HG03432 (cell line): ENCODE data around the gene C2orf81.
A peak's percentile ranks its signal among the peaks of the same experiment; 100 is the strongest.
"Not testable (repeated sequence)": the region's sequence is repeated elsewhere in the genome, so short reads cannot be mapped to it uniquely, and the experiment has no call there.

Experiments used
- ATAC-seq: cut with Tn5 transposase; IDR thresholded peaks from one replicate; pipeline ENCODE4 v1.9.1; 2021; ENCODE audit warnings: mild to moderate bottlenecking, moderate library complexity; ENCODE audit not compliant: unreplicated experiment

The C2orf81 gene

DNA sequence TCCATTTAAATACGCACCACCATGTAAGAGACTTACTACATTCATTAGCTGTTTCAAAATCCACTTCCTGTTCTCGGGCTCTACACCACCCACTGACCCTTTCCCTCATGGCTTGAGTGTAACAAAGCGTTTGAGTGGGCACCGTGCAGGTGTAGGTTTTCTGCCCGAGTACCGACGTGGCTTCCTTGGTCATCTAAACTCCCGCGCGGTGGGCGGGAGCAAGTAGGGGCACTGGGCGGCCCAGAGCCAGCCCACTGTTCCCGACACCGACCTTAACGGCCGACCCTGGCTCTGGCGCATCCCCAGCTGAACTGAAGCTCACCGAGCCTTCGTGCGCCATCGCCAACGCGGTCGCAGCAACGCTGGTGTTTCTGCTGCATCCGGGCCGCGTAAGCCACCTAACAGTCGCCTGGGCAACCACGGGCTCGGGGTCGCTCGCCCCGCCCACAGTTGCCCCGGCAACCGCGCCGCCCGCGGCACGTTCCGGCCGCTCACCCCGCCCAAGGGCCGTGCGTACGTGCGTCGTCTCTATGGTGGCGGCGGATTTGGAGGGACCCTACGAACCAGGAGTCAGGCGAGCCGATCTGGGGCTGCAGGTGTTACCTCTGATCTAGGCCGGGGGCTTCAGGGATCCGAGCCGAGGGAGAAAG, at the start of gene C2orf81, which contains the start of gene WDR54:
C2orf81 (minus strand) TSS at position 399 of the 650 bp plus-strand sequence; CDS start at position 340, 59 bp downstream.
WDR54 (plus strand) TSS at position 510 of the 650 bp plus-strand sequence. CDS start 424 bp downstream, outside the sequence.
- ATAC-seq, result peak; percentile 96

DNA sequence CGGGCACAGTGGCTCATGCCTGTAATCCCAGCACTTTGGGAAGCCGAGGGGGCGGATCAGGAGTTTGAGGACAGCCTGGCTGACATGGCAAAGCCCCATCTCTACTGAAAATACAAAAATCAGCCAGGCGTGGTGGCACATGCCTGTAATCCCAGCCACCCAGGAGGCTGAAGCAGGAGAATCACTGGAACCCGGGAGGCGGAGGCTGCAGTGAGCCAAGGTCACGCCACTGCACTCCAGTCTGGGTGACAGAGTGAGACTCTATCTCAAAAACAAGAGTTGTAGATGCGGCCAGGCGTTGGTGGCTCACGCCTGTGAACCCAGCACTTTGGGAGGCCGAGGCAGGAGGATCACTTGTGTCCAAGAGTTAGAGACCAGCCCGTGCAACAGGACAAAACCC, 49.3 kb upstream of the C2orf81 start:
- not testable (repeated sequence) for ATAC-seq

DNA sequence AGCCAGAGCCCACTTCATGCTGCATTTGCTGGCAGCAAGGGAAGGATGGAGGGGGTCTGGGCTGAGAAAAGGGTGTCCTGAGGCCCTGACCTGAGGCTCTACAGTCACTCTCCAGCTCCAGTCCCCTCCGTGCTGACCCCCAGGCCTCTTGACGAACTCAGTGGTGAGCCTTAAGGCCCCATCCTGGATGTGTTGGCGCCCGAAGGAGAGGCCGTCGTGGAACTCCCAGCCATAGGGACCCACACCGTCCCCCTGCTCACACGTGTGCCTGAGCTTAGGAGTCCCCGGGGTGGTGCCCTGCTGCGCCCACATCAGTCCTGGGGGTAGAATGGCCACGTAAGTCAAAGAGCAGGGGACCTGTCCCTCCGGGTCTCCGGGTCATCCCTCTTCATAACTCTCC, 43.0 kb upstream of the C2orf81 start:
- peak; percentile 1 for ATAC-seq

DNA sequence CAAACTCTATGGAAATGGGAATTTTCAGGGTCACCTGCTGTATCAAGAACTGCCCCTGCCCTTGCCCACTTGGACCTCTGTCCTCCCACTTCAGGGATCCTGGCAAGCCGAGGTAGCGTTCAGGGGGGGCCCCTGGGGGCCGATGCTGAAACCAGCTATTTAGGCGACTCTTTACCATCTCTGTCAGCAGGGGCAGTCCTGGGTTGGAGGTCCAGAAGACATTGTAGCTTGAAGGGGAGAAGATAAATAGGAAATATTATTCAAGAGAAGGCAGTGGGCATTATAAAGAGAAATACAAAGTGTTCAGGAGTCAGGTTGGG, 41.3 kb upstream of the C2orf81 start:
- ATAC-seq, result no peak

DNA sequence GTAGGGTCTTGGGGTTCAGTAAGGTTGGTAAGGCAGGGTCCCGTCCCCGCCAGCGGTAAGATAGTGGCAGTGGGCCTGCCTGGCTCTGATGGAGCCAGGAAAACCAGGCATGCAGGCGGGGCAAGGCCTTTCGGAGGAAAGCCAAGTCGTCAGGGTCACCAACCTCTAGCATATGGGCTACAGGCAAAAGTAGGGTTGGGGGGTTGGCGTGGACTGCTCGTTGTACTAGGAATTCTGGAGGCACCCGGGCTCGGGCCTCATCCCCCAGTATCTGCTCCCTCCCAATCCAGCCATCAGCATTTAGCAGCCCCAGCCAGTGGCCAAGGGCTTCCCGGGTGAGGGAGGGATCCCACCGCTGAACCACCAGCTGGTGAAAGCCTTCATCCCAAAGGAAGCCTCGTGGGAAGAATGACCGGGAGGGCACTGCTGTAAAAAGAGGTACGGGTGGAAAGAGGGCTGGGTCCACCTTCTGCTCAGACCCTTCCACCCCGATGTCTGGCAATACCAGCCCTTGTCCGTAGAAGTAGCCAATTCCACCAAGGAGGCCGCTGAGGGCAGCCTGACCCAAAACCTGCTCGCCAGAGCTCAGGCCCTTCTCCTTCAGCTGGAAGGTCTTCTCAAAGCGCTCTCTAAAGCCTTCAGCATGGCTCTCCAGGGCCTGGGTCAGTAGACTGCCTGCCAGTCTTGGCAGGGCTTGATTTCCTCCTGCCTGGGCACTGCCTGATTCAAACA, 40.8 kb upstream of the C2orf81 start:
- no peak for ATAC-seq

DNA sequence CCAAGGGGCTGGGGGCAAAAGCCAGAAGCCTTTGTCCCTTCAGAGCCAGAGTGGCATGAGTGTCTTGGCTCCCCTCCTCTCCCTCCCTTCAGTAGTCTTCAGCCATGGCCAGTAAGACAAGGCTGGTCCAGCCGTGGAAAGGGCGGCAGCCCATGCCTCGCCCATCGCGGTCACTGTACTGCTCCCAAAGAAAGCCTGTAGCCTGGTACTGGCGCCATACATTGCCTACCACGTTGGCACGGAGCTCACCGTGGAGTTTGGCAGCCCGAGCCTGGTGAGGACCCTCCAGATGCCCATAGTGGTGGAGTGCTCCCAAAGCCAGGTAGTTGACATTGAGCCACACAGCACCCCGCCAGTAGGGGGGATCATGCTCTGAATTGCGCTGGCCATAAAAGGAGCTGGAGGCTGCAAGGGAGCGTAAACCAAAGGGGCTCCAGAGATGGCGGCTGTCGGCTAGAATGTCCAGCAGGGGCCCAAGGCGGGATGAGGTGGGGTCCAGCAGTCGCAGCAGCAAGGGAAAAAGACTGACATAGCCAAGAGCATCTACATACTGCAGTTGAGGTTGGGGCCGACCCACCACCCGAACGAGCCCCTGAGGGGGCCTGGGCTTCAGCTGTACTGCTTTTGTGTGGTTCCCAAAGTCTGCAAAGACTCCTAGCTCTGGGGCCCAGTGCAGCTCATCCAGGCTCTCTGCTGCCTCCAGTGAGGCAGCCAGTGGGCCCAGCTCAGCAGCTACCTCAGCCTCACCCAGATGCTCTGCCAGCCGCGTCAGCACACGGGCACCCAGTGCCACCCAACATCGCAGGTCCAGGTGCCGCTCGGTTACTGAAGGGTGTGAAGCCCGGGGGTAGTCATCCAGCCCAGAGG, 40.0 kb upstream of the C2orf81 start:
- ATAC-seq, result no peak

DNA sequence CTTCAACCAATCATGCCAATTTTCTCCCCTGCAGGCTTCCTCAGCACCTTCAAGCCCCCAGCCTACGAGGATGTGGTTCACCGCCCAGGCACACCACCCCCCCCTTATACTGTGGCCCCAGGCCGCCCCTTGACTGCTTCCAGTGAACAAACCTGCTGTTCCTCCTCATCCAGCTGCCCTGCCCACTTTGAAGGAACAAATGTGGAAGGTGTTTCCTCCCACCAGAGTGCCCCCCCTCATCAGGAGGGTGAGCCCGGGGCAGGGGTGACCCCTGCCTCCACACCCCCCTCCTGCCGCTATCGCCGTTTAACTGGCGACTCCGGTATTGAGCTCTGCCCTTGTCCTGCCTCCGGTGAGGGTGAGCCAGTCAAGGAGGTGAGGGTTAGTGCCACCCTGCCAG, 38.8 kb upstream of the C2orf81 start:
- not testable (repeated sequence) for ATAC-seq

DNA sequence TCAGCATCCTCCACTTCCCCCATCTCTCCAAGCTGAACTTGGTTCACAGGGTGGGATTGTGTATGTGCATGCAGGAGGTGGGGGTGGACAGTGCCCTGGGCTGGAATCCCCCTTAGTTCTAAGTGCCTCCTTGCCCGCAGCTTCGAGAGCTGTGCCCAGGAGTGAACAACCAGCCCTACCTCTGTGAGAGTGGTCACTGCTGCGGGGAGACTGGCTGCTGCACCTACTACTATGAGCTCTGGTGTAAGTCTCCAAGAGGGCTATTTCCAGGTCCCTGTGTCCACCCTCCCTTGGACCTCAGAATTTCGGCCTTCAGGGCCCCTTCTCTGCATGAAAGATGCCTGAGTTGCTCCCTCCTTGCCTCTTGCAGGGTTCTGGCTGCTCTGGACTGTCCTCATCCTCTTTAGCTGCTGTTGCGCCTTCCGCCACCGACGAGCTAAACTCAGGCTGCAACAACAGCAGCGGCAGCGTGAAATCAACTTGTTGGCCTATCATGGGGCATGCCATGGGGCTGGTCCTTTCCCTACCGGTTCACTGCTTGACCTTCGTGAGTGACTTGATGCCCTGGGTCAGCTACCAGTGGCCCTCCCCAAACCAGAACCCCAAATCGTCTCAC, 38.2 kb upstream of the C2orf81 start:
- not testable (repeated sequence) for ATAC-seq

DNA sequence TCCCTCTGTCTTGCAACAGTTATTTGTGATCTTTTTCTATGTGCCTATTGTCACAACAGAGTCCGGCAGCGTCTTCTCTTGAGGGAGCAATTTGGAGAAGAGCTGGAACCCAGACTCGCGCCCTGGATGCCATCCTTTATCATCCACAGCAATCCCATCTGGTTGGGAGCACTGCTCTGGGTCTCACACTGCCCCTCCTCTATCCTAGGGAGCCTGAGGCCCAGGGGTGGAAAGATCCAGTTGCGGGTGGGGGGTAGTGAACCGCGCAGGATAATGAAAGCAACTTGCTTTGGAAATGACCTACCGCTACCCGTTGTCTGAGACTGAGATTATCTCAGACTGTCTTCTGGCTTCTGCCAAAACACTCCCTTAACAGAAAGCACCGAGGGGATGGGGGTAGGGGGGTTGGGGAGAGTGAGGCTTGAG, 37.5 kb upstream of the C2orf81 start:
- no peak for ATAC-seq

DNA sequence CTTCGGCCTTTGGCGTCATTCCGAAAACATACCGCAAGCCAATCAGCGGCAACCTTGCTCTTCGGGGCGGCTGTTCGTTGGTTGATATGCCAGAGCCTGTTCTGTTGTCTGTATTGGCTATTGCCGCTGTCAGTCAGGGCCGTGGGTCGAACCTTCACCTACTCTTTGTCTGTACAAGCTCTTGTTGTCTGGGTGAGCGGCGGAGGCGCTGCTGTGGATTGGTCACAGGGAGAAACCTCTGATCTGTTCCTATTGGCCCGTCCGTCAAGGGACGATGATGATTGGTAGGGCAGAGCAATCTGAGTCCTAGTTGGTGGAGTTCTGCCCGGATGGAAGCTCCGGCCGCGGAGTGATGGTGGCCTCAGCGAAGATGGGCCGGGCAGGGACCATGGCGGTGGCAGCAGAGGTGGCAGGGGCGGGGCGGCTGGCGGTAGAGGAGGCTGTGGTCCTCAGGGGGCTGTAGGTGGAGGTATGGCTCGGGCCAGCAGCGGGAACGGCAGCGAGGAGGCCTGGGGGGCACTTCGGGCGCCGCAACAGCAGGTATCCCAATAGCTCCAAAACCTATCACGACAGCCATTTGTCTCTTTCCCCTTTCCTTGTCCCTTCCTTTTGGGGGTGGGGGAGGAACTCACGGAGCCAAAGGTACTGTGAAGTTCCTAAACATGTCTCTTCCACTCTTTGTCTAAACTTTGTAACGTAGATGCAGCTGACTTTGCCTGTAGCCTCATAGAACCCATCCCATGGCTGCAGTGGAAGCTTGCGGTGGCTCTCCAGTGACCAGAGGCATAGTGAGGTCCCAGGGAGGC, 36.9 kb upstream of the C2orf81 start, which contains the start of gene WBP1:
WBP1 (plus strand) TSS at position 307 of the 806 bp plus-strand sequence; CDS start at position 472, 165 bp downstream.
- peak; percentile 82 for ATAC-seq

DNA sequence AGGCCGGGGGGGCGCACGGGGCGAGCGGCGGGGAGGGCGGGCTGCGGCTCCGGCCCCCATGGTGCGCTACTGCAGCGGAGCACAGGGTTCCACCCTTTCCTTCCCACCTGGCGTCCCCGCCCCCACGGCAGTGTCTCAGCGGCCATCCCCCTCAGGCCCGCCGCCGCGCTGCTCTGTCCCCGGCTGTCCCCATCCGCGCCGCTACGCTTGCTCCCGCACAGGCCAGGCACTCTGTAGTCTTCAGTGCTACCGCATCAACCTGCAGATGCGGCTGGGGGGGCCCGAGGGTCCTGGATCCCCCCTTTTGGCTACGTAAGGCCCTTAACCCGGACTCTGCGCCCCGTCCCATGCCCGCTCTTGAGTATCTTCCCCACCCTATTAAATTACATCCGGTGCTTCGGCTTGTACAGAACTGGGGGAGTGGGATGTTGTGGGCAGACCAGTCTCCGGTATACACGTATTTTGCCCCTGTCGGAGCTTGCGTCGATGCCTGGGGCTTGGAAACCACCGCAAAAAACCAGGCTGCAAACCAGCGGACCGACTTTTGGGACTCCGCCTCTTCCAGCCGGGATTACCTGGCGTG, 36.2 kb upstream of the C2orf81 start:
- ATAC-seq, result peak; percentile 42

DNA sequence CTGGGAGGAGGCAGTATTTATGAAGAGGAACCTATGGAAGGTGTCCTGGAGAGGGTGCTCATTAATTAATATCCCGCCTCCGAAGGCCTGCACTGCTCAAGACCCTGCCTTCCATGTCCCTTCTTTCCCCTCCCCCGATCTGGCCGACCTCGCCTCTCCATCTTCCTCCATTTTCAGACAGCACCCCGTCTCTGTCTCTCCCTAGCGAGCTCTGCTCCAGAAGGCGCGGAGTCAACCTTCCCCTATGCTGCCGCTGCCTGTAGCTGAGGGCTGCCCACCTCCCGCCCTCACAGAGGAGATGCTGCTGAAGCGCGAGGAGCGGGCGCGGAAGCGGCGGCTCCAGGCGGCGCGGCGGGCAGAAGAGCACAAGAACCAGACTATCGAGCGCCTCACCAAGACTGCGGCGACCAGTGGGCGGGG, 35.7 kb upstream of the C2orf81 start:
- no peak for ATAC-seq

DNA sequence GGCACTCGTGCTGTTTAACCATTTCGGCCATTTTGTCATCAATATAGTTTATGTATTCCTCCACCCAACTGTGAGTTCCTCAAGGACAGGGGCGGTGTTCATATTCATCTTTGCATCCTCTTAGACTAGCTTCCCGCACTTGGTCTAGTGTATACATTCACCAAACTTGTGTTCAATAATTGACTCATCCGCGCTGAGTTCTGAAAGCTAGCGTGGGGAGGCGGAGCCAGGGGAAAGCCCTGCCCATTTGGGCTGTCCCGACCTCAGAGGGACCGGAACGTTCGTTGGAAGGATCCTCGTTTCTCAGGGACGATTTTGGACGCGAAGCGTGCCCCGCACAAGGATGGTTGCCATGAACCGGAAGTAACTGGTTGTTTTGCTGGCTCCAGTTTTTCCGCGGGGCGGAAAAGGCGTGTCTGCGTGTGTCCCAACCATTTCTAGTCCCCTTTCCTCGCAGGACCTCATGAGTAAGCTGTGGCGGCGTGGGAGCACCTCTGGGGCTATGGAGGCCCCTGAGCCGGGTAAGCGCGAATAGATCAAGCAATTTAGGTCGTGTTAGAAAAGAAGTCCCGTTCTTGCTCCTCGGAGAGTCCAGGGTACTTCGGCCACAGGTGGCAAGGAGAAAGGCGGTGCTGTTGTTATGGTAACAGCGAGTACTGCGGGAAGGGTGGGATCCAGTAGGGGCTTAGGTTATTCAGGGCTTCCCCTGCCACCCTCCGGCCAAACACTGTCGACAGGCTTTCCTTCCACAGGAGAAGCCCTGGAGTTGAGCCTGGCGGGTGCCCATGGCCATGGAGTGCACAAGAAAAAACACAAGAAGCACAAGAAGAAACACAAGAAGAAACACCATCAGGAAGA, 33.5 kb upstream of the C2orf81 start, which contains the start of gene INO80B:
INO80B (plus strand) TSS at position 434 of the 858 bp plus-strand sequence; CDS start at position 464, 30 bp downstream.
- ATAC-seq, result peak; percentile 45

DNA sequence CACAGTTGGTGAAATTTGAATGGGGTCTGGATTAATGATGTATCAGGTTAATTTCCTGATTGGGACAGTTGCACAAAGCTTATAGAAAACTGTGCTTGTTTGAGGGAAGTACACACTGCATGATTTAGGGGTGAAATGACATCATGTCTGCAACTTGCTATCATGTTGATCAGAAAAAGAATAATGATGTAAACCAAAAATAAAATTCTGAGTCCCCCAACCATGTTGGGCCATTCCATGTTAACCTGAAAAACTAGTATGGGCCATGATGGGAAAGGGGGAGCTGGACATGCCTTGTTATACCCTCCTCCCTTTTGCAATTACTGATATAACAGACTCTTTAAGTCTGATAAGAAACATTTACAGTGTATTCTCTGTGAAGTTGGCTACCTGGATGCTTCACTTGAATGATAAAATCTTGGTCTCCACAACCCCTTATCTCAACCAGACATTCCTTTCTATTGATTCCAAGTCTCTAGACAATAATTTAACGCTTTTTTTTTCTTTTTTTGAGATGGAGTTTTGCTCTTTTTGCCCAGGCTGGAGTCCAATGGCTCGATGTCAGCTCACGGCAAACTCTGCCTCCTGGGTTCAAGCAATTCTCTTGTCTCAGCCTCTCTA, 29.3 kb upstream of the C2orf81 start:
- no peak for ATAC-seq

DNA sequence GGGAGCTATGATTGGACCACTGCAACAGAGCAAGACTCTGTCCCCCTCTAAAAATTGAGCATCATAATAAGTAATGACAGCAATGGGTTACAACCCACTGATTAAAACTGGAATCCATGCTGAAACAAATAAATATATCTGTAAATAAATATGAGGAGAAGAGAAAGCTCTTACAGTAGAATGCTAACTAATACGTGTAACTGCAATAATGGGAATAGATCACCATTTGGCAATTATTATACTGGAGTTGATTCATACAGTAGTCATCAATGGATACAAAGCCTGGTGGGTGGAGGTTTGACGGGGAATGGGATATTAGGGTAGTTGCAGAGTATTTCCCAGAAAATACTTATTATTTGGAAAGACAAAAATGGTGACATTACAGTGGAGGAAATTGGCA, 27.4 kb upstream of the C2orf81 start:
- ATAC-seq, result no peak

DNA sequence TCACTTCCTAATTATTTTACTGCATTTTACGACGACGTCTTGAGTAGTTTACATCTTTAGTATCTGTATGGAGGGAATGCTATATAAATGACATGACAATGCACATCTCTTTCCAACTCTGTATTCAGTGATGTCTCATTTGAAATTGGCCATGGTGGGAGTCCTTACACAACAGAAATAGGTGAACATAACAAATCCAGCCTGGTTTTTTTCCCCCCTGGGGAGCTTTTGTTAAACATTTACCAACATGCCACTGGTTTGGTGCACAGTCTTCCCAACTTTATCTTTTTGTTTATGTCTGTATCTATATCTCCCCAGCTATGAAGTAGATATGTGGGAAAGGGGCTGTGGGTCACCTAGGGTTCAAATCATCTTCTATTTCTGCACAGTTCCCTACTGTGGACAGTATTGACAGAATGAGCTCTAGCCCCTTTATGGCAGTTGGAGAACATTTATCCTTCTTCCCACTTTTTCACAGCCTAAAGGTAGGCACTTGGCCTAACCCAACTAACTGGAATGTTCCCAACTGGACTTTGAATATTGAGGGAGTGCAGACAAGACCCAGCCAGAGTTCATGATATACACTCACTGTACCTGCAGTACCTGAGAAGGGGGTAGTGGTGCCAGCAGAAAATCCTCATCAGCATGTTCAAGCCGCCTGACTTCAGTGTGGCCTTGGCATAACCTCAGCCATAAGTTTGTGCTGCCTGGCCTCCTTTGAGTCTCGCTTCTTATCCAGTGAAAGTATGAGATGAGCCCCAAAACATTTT, 26.0 kb upstream of the C2orf81 start:
- no peak for ATAC-seq
